Cardiac fibroblast (primary cell): ENCODE results near the gene RASSF4.

Experiments used
- DNase-seq, 2 donors: peaks; one replicate each; pipeline versions ENCODE4 v3.0.0 to v3.0.0-alpha.2; 2010; ENCODE audit warnings: low read depth in 2 of 2
- H3K4me3 ChIP-seq, 2 donors: replicated peaks in 1 of 2; 1 replicate in 1 of 2; 2 replicates in 1 of 2; pipeline ENCODE4 v1.5.1; 2011; ENCODE audit warnings: low read depth in 2 of 2, low read length in 2 of 2, mild to moderate bottlenecking in 2 of 2, moderate library complexity in 1 of 2
- CTCF ChIP-seq: IDR thresholded peaks from one replicate; pipeline ENCODE4 v1.5.1; 2011; ENCODE audit warnings: low read depth, mild to moderate bottlenecking, low read length, inconsistent platforms

Gene RASSF4

GRCh38 chr10:44989597-44990301 is 30.1 kb downstream of the RASSF4 start:
- H3K4me3 ChIP-seq, result no peak overlapping the region
- no peak for DNase-seq
- TF ChIP-seq CTCF, result no peak

- DNase-seq, result no peak
- no peak for TF ChIP-seq CTCF
- no peak overlapping the region for H3K4me3 ChIP-seq
These were observed 30.7 kb downstream of the RASSF4 start for GRCh38 chr10:44990302-44990655.

GRCh38 chr10:44990965-44991364 is 31.4 kb downstream of the RASSF4 start:
- DNase-seq, result no peak
- H3K4me3 ChIP-seq, result no peak overlapping the region
- no peak for TF ChIP-seq CTCF

GRCh38 chr10:44991571-44991970 is 32.0 kb downstream of the RASSF4 start:
- no peak for TF ChIP-seq CTCF
- DNase-seq, result peak in 1 of 2 donors; percentile 22
- no peak overlapping the region for H3K4me3 ChIP-seq

GRCh38 chr10:44992070-44992731 is 32.6 kb downstream of the RASSF4 start:
- no peak overlapping the region for H3K4me3 ChIP-seq
- DNase-seq, result no peak
- TF ChIP-seq CTCF, result no peak

GRCh38 chr10:44992732-44993225 is 33.2 kb downstream of the RASSF4 start:
- no peak for TF ChIP-seq CTCF
- DNase-seq, result no peak
- no peak overlapping the region for H3K4me3 ChIP-seq
